ENCODE results near the gene CLNK. TPM values are rescaled to one million over a fixed set of nuclear protein-coding genes. Genes with fewer than 3 reads are reported as not detected.

CLNK gene
- total RNA-seq, 1 experiment from 2014 or later, result not detected

DNA sequence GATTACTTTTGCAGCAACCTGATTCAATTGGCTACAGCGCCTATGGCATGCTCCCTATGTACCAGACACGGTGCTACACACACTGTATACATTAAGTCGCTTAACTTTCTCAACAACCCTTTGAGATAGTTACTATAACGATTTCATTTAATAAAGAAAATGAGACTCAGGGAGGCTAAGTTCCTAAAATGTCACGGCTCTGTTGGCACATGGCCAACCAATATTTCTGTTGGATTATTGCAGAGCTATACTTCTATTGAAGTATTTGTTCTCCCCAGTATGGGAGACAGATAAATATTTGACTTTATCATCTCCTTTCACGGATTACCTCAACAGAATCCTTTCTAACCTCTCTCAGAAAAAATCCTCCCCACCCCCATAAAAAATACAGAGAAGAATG, 25.3 kb downstream of the CLNK start:
- Histone ChIP-seq H4K20me1 (ENCODE audit: control insufficient read depth, insufficient read depth, insufficient read length) (no peaks in the 10 kb centered on the region), H2BK20ac (ENCODE audit: low read depth, low read length, poor library complexity, severe bottlenecking) (no peak overlapping the region), H4K91ac (ENCODE audit: insufficient read length, low read depth, low read length) (no peak overlapping the region), H2BK120ac (ENCODE audit: low read depth, low read length, poor library complexity, severe bottlenecking) (no peak overlapping the region), H3K27me3 (ENCODE audit: insufficient read depth, low read length) (no peaks in the 10 kb centered on the region), H3K4ac (ENCODE audit: low read depth, low read length) (no peak overlapping the region), H2BK15ac (ENCODE audit: low read depth, low read length) (no peak overlapping the region), H3K9ac (ENCODE audit: extremely low read depth, insufficient read length, low read length) (no peak overlapping the region), H3K23me2 (ENCODE audit: insufficient read length, low read depth, low read length, poor library complexity, severe bottlenecking) (no peaks in the 10 kb centered on the region), H4K8ac (replicated peaks; ENCODE audit: insufficient read length, low read depth, low read length) (no peak overlapping the region), H3K79me2 (ENCODE audit: insufficient read depth, low read length) (no peaks in the 10 kb centered on the region), H3K4me2 (ENCODE audit: insufficient read depth, insufficient read length, low read length) (no peak overlapping the region), H3K23ac (ENCODE audit: insufficient read length, low read depth, low read length) (no peak overlapping the region), H3K4me1 (ENCODE audit: insufficient read depth, low read length) (no peaks in the 10 kb centered on the region), H2BK12ac (ENCODE audit: insufficient read length, low read depth, low read length) (no peak overlapping the region), H3K18ac (ENCODE audit: insufficient read length, low read depth, low read length) (no peak overlapping the region), H3T11ph (ENCODE audit: low read length) (no peak overlapping the region), H3K14ac (ENCODE audit: insufficient read depth, low read length) (no peak overlapping the region), H2AK5ac (ENCODE audit: insufficient read length, low read length) (no peak overlapping the region), H3K9me3 (ENCODE audit: control insufficient read depth, low read depth, low read length) (no peaks in the 10 kb centered on the region), H3K79me1 (ENCODE audit: insufficient read depth, low read depth, low read length, poor library complexity, severe bottlenecking) (no peaks in the 10 kb centered on the region), H2AFZ (ENCODE audit: low read length) (no peak overlapping the region), H2BK5ac (ENCODE audit: insufficient read length, low read length) (no peak overlapping the region), H3K56ac (ENCODE audit: insufficient read length, low read depth, low read length) (no peak overlapping the region), H4K5ac (ENCODE audit: insufficient read length, low read depth, low read length) (no peak overlapping the region), H3K27ac (ENCODE audit: insufficient read length, low read depth, low read length) (no peak overlapping the region)
- WGBS (ENCODE audit: extremely low coverage, insufficient read length, low lambda C conversion rate), result no CpG with 5 or more reads among the region's 6 CpGs
- TF ChIP-seq, protein P1, sequence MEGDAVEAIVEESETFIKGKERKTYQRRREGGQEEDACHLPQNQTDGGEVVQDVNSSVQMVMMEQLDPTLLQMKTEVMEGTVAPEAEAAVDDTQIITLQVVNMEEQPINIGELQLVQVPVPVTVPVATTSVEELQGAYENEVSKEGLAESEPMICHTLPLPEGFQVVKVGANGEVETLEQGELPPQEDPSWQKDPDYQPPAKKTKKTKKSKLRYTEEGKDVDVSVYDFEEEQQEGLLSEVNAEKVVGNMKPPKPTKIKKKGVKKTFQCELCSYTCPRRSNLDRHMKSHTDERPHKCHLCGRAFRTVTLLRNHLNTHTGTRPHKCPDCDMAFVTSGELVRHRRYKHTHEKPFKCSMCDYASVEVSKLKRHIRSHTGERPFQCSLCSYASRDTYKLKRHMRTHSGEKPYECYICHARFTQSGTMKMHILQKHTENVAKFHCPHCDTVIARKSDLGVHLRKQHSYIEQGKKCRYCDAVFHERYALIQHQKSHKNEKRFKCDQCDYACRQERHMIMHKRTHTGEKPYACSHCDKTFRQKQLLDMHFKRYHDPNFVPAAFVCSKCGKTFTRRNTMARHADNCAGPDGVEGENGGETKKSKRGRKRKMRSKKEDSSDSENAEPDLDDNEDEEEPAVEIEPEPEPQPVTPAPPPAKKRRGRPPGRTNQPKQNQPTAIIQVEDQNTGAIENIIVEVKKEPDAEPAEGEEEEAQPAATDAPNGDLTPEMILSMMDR (conservative IDR thresholded peaks at IDR 0.05), result no peak
- Mint-ChIP-seq H3K9me3 (no peaks in the 10 kb centered on the region), H3K27me3 (ENCODE audit: low read depth) (no peaks in the 10 kb centered on the region), H3K27ac (no peak overlapping the region), H3K4me3 (no peak overlapping the region), H3K4me1 (peaks cover 2 to 4% of the 10 kb centered on the region in 2 experiments; a peak in 2 of 4 replicates), H3K36me3 (ENCODE audit: insufficient read depth in 1 of 3, low read depth in 3 of 3) (no peaks in the 10 kb centered on the region)
- no peak for DNase-seq

Data from H9 (cell line).